Measurements from ENCODE around the gene ARHGDIB.

GRCh38 chr12:14959126-14959440, 2.3 kb downstream of the ARHGDIB start:
- no peak for TF ChIP-seq POLR2AphosphoS5 (IDR thresholded peaks at IDR 0.05; ENCODE audit: borderline replicate concordance, low read depth, low read length)
- TF ChIP-seq EZH2 (IDR thresholded peaks at IDR 0.05) = no peak
- no peak for TF ChIP-seq FOXP2 (optimal IDR thresholded peaks at IDR 0.05; ENCODE audit: control extremely low read depth, extremely low read length, insufficient read depth)
